Neural cell (in vitro differentiated cells): Measurements from ENCODE around the gene KIAA1958.

Source experiments
- CTCF ChIP-seq: fragments of 450-650 bp; IDR thresholded peaks from 2 replicates; pipeline ENCODE4 v1.5.1; 2014; ENCODE audit warnings: antibody characterized with exemption, mild to moderate bottlenecking, moderate library complexity; ENCODE audit not compliant: poor library complexity, severe bottlenecking
- EP300 ChIP-seq: fragments of 450-650 bp; conservative IDR thresholded peaks from 2 replicates; pipeline ENCODE4 v1.6.1; 2014; ENCODE audit warnings: antibody characterized with exemption, mild to moderate bottlenecking, moderate library complexity; ENCODE audit not compliant: poor library complexity, severe bottlenecking
- EZH2 ChIP-seq: fragments of 200-600, 300-800 bp; shearing (Covaris generic), sonication (generic); IDR thresholded peaks from 2 replicates; pipeline ENCODE4 v1.6.1; 2014; ENCODE audit warnings: antibody characterized with exemption, low read length, borderline replicate concordance, mild to moderate bottlenecking; ENCODE audit not compliant: insufficient read depth, poor library complexity, severe bottlenecking
- MXI1 ChIP-seq: fragments of 450-650 bp; conservative IDR thresholded peaks from 2 replicates; pipeline ENCODE4 v1.6.1; 2014; ENCODE audit warnings: antibody characterized with exemption, mild to moderate bottlenecking; ENCODE audit not compliant: poor library complexity, severe bottlenecking
- POLR2AphosphoS5 ChIP-seq: IDR thresholded peaks from 2 replicates; pipeline ENCODE4 v1.6.1; 2012
- RAD21 ChIP-seq: fragments of 450-650 bp; conservative IDR thresholded peaks from 2 replicates; pipeline ENCODE4 v1.6.1; 2014; ENCODE audit warnings: antibody characterized with exemption, mild to moderate bottlenecking, moderate library complexity
- REST ChIP-seq: IDR thresholded peaks from 2 replicates; pipeline ENCODE4 v1.6.1; 2012; ENCODE audit warnings: borderline replicate concordance
- SMC3 ChIP-seq: fragments of 450-650 bp; conservative IDR thresholded peaks from 2 replicates; pipeline ENCODE4 v1.6.1; 2014; ENCODE audit warnings: antibody characterized with exemption, mild to moderate bottlenecking, moderate library complexity; ENCODE audit not compliant: poor library complexity
- TAF1 ChIP-seq: IDR thresholded peaks from 2 replicates; pipeline ENCODE4 v1.6.1; 2012; ENCODE audit warnings: low read depth

- no peak for TF ChIP-seq CTCF
- TF ChIP-seq EZH2 = no peak
- no peak for TF ChIP-seq MXI1
- TF ChIP-seq SMC3 = no peak
- TF ChIP-seq REST = no peak
- no peak for TF ChIP-seq TAF1
- no peak for TF ChIP-seq POLR2AphosphoS5
- TF ChIP-seq RAD21 = no peak
- no peak for TF ChIP-seq EP300
These were observed 2.0 kb upstream of the KIAA1958 start for GRCh38 chr9:112484607-112485006.
